Fibroblast of skin of abdomen (primary cell): Measurements from ENCODE around the gene GNB3.

Source experiments
- DNase-seq: peaks from one replicate; pipeline ENCODE4 v3.0.0-alpha.2; 2013

The GNB3 gene

GRCh38 chr12:6839482-6840201 is 1.1 kb upstream of the GNB3 start:
- DNase-seq: no peak

GRCh38 chr12:6840330-6840729 is 395 bp upstream of the GNB3 start:
- no peak for DNase-seq

- no peak for DNase-seq
These were observed 1.4 kb downstream of the GNB3 start for GRCh38 chr12:6842075-6842474.

GRCh38 chr12:6843118-6843902 is 2.6 kb downstream of the GNB3 start:
- DNase-seq: no peak

GRCh38 chr12:6845395-6845794 is 4.7 kb downstream of the GNB3 start:
- no peak for DNase-seq

GRCh38 chr12:6846316-6846869 is 5.7 kb downstream of the GNB3 start:
- DNase-seq: no peak

GRCh38 chr12:6847676-6848075 is 7.0 kb downstream of the GNB3 start:
- no peak for DNase-seq

- no peak for DNase-seq
These were observed 8.7 kb downstream of the GNB3 start for GRCh38 chr12:6849427-6849826.

- no peak for DNase-seq
These were observed 9.3 kb downstream of the GNB3 start for GRCh38 chr12:6849976-6850560.

- DNase-seq: no peak
These were observed 10.0 kb downstream of the GNB3 start for GRCh38 chr12:6850796-6851152.

GRCh38 chr12:6851153-6851920 is 10.6 kb downstream of the GNB3 start, which contains the start of gene CDCA3:
CDCA3 (minus strand) TSS chr12:6851286; CDS start chr12:6850952, 334 bp downstream.
- DNase-seq: peak; percentile 99

- peak; percentile 100 for DNase-seq
These were observed 11.4 kb downstream of the GNB3 start, which contains the start of gene USP5 for GRCh38 chr12:6851921-6852650. USP5 (plus strand) TSS chr12:6852150; CDS start chr12:6852180, 30 bp downstream.

GRCh38 chr12:6852651-6853354 is 12.1 kb downstream of the GNB3 start:
- peak; percentile 51 for DNase-seq

GRCh38 chr12:6853626-6854025 is 12.9 kb downstream of the GNB3 start:
- no peak for DNase-seq

GRCh38 chr12:6854036-6854435 is 13.3 kb downstream of the GNB3 start:
- DNase-seq: no peak

- DNase-seq: no peak
These were observed 14.6 kb downstream of the GNB3 start for GRCh38 chr12:6855322-6855721.

GRCh38 chr12:6858799-6859198 is 18.1 kb downstream of the GNB3 start:
- DNase-seq: no peak

- no peak for DNase-seq
These were observed 19.4 kb downstream of the GNB3 start for GRCh38 chr12:6860116-6860515.

- DNase-seq: no peak
These were observed 20.2 kb downstream of the GNB3 start for GRCh38 chr12:6860942-6861341.

GRCh38 chr12:6861391-6861790 is 20.7 kb downstream of the GNB3 start:
- no peak for DNase-seq

GRCh38 chr12:6863033-6863432 is 22.3 kb downstream of the GNB3 start:
- no peak for DNase-seq
